Measurements from ENCODE around the gene LSMEM2. TPM values are rescaled to one million over a fixed set of nuclear protein-coding genes. Genes with fewer than 3 reads are reported as not detected.
"Not testable (repeated sequence)": the region's sequence is repeated elsewhere in the genome, so short reads cannot be mapped to it uniquely, and the experiment has no call there.

Gene LSMEM2
- total and polyA plus RNA-seq, 4 donors, result 0.51 to 1.3 TPM; not detected in 2

- 70 to 75% methylated on average over 19 of the region's 19 CpGs for WGBS, 2 donors
- no peaks in the 10 kb centered on the region for H3K36me3 ChIP-seq (ENCODE audit: control insufficient read depth in 1 of 2, insufficient read depth in 2 of 2, low read length in 1 of 2)
- H3K27me3 ChIP-seq (ENCODE audit: control insufficient read depth in 1 of 2, insufficient read depth in 2 of 2, low read length in 1 of 2), result no peaks in the 10 kb centered on the region
- no peak overlapping the region for H3K4me3 ChIP-seq (ENCODE audit: low read length in 2 of 2)
- ATAC-seq (ENCODE audit: low FRiP score), result no peak
- peak in 1 of 2 donors; percentile 44 for DNase-seq
- no peaks in the 10 kb centered on the region for H3K9me3 ChIP-seq (ENCODE audit: control insufficient read depth, low read length)
- no peak overlapping the region for H3K27ac ChIP-seq (ENCODE audit: low read depth in 1 of 2, low read length in 2 of 2)
- intact Hi-C loops (cut with DNase I), result loop anchor here in 1 of 2 donors (10.0 kb wide), 1 partner anchor 146 kb away; no protein-coding TSS in a partner anchor
- H3K4me1 ChIP-seq (ENCODE audit: control insufficient read depth in 1 of 2, insufficient read depth in 2 of 2, low read length in 2 of 2), result no peaks in the 10 kb centered on the region
Measured at GRCh38 chr3:50270422-50271224, 8.3 kb upstream of the LSMEM2 start.

GRCh38 chr3:50271314-50271936 is 7.5 kb upstream of the LSMEM2 start:
- Histone ChIP-seq H3K4me1 (ENCODE audit: control insufficient read depth in 1 of 2, insufficient read depth in 2 of 2, low read length in 2 of 2) (no peaks in the 10 kb centered on the region), H3K27ac (ENCODE audit: low read depth in 1 of 2, low read length in 2 of 2) (no peak overlapping the region)

GRCh38 chr3:50272538-50272910 is 6.4 kb upstream of the LSMEM2 start:
- ATAC-seq (ENCODE audit: low FRiP score); H3K4me1 ChIP-seq (ENCODE audit: control insufficient read depth in 1 of 2, insufficient read depth in 2 of 2, low read length in 2 of 2): not testable (repeated sequence)
- intact Hi-C loops (cut with DNase I), result loop anchor here in 1 of 2 donors (2.0 to 10.0 kb wide), 2 partner anchors 78 to 148 kb away; no protein-coding TSS in a partner anchor

More at GRCh38 chr3:50271314-50271936, 7.5 kb upstream of the LSMEM2 start:
- DNase-seq (no peak), ATAC-seq (ENCODE audit: low FRiP score) (no peak)
- no peaks in the 10 kb centered on the region for H3K9me3 ChIP-seq (ENCODE audit: control insufficient read depth, low read length)
- 82 to 86% methylated on average over 10 of the region's 10 CpGs for WGBS, 2 donors
- H3K27me3 ChIP-seq (ENCODE audit: control insufficient read depth in 1 of 2, insufficient read depth in 2 of 2, low read length in 1 of 2), result no peaks in the 10 kb centered on the region
- H3K36me3 ChIP-seq (ENCODE audit: control insufficient read depth in 1 of 2, insufficient read depth in 2 of 2, low read length in 1 of 2), result no peaks in the 10 kb centered on the region
- no peak overlapping the region for H3K4me3 ChIP-seq (ENCODE audit: low read length in 2 of 2)
- intact Hi-C loops (cut with DNase I), result loop anchor here in 1 of 2 donors (10.0 kb wide), 1 partner anchor 147 kb away; no protein-coding TSS in a partner anchor

GRCh38 chr3:50272911-50273688 is 5.8 kb upstream of the LSMEM2 start:
- peak; percentile 88 to 97 for DNase-seq
- intact Hi-C loops (cut with DNase I), result loop anchor here in 1 of 2 donors (1.0 to 10.0 kb wide), 3 partner anchors 46 to 148 kb away; no protein-coding TSS in a partner anchor

More at GRCh38 chr3:50272538-50272910, 6.4 kb upstream of the LSMEM2 start:
- not testable (repeated sequence) for H3K36me3 ChIP-seq (ENCODE audit: control insufficient read depth in 1 of 2, insufficient read depth in 2 of 2, low read length in 1 of 2); H3K27ac ChIP-seq (ENCODE audit: low read depth in 1 of 2, low read length in 2 of 2); DNase-seq; H3K27me3 ChIP-seq (ENCODE audit: control insufficient read depth in 1 of 2, insufficient read depth in 2 of 2, low read length in 1 of 2); H3K4me3 ChIP-seq (ENCODE audit: low read length in 2 of 2); H3K9me3 ChIP-seq (ENCODE audit: control insufficient read depth, low read length)
- WGBS, 2 donors, result 47 to 55% methylated on average over 10 of the region's 10 CpGs

GRCh38 chr3:50273689-50274065 is 5.2 kb upstream of the LSMEM2 start:
- no peak for ATAC-seq (ENCODE audit: low FRiP score)
- Histone ChIP-seq H3K4me3 (ENCODE audit: low read length in 2 of 2) (no peak overlapping the region), H3K4me1 (ENCODE audit: control insufficient read depth in 1 of 2, insufficient read depth in 2 of 2, low read length in 2 of 2) (no peaks in the 10 kb centered on the region), H3K9me3 (ENCODE audit: control insufficient read depth, low read length) (no peaks in the 10 kb centered on the region), H3K36me3 (ENCODE audit: control insufficient read depth in 1 of 2, insufficient read depth in 2 of 2, low read length in 1 of 2) (no peaks in the 10 kb centered on the region), H3K27ac (ENCODE audit: low read depth in 1 of 2, low read length in 2 of 2) (no peak overlapping the region), H3K27me3 (ENCODE audit: control insufficient read depth in 1 of 2, insufficient read depth in 2 of 2, low read length in 1 of 2) (no peaks in the 10 kb centered on the region)
- WGBS, 2 donors, result 74 to 81% methylated on average over 17 to 31 of the region's 31 CpGs
- peak in 1 of 2 donors; percentile 52 for DNase-seq
- intact Hi-C loops (cut with DNase I), result loop anchor here (1.0 to 10.0 kb wide), 4 partner anchors 46 to 149 kb away; no protein-coding TSS in a partner anchor

More at GRCh38 chr3:50272911-50273688, 5.8 kb upstream of the LSMEM2 start:
- Histone ChIP-seq H3K4me1 (ENCODE audit: control insufficient read depth in 1 of 2, insufficient read depth in 2 of 2, low read length in 2 of 2) (no peaks in the 10 kb centered on the region), H3K27me3 (ENCODE audit: control insufficient read depth in 1 of 2, insufficient read depth in 2 of 2, low read length in 1 of 2) (no peaks in the 10 kb centered on the region), H3K36me3 (ENCODE audit: control insufficient read depth in 1 of 2, insufficient read depth in 2 of 2, low read length in 1 of 2) (no peaks in the 10 kb centered on the region), H3K9me3 (ENCODE audit: control insufficient read depth, low read length) (no peaks in the 10 kb centered on the region), H3K4me3 (ENCODE audit: low read length in 2 of 2) (no peak overlapping the region), H3K27ac (ENCODE audit: low read depth in 1 of 2, low read length in 2 of 2) (no peak overlapping the region)
- WGBS, 2 donors, result 7 to 9% methylated on average over 61 of the region's 61 CpGs
- ATAC-seq (ENCODE audit: low FRiP score), result peak; percentile 85

GRCh38 chr3:50274371-50275104 is 4.3 kb upstream of the LSMEM2 start:
- 66 to 67% methylated on average over 26 of the region's 26 CpGs for WGBS, 2 donors
- Histone ChIP-seq H3K36me3 (ENCODE audit: control insufficient read depth in 1 of 2, insufficient read depth in 2 of 2, low read length in 1 of 2) (no peaks in the 10 kb centered on the region), H3K4me3 (ENCODE audit: low read length in 2 of 2) (no peak overlapping the region), H3K27ac (ENCODE audit: low read depth in 1 of 2, low read length in 2 of 2) (no peak overlapping the region), H3K4me1 (ENCODE audit: control insufficient read depth in 1 of 2, insufficient read depth in 2 of 2, low read length in 2 of 2) (no peaks in the 10 kb centered on the region), H3K27me3 (ENCODE audit: control insufficient read depth in 1 of 2, insufficient read depth in 2 of 2, low read length in 1 of 2) (no peaks in the 10 kb centered on the region), H3K9me3 (ENCODE audit: control insufficient read depth, low read length) (no peaks in the 10 kb centered on the region)
- ATAC-seq (ENCODE audit: low FRiP score), result no peak
- peak in 1 of 2 donors; percentile 69 for DNase-seq
- intact Hi-C loops (cut with DNase I), result loop anchor here (2.0 to 10.0 kb wide), 2 partner anchors 48 to 150 kb away; no protein-coding TSS in a partner anchor

- Histone ChIP-seq H3K4me1 (ENCODE audit: control insufficient read depth in 1 of 2, insufficient read depth in 2 of 2, low read length in 2 of 2) (no peaks in the 10 kb centered on the region), H3K4me3 (ENCODE audit: low read length in 2 of 2) (no peak overlapping the region)
- 79% methylated on average over 65 of the region's 65 CpGs for WGBS, 2 donors
Measured at GRCh38 chr3:50275141-50275995, 3.5 kb upstream of the LSMEM2 start.

More at GRCh38 chr3:50275141-50275995, 3.5 kb upstream of the LSMEM2 start:
- H3K9me3 ChIP-seq (ENCODE audit: control insufficient read depth, low read length), result no peaks in the 10 kb centered on the region
- intact Hi-C loops (cut with DNase I), result loop anchor here (2.0 to 10.0 kb wide), 2 partner anchors 49 to 151 kb away; no protein-coding TSS in a partner anchor
- H3K36me3 ChIP-seq (ENCODE audit: control insufficient read depth in 1 of 2, insufficient read depth in 2 of 2, low read length in 1 of 2), result no peaks in the 10 kb centered on the region
- H3K27me3 ChIP-seq (ENCODE audit: control insufficient read depth in 1 of 2, insufficient read depth in 2 of 2, low read length in 1 of 2), result no peaks in the 10 kb centered on the region
- DNase-seq (peak in 1 of 2 donors; percentile 51), ATAC-seq (ENCODE audit: low FRiP score) (no peak)
- no peak overlapping the region for H3K27ac ChIP-seq (ENCODE audit: low read depth in 1 of 2, low read length in 2 of 2)
